Limb (tissue), 2 donors: Measurements from ENCODE around the gene POU4F3.
A peak's percentile ranks its signal among the peaks of the same experiment; 100 is the strongest.

Experiments
- DNase-seq, 2 donors: peaks; one replicate each; pipeline ENCODE4 v3.0.0-alpha.2; 2016; ENCODE audit errors: extremely low spot score in 2 of 2

Gene POU4F3

DNA sequence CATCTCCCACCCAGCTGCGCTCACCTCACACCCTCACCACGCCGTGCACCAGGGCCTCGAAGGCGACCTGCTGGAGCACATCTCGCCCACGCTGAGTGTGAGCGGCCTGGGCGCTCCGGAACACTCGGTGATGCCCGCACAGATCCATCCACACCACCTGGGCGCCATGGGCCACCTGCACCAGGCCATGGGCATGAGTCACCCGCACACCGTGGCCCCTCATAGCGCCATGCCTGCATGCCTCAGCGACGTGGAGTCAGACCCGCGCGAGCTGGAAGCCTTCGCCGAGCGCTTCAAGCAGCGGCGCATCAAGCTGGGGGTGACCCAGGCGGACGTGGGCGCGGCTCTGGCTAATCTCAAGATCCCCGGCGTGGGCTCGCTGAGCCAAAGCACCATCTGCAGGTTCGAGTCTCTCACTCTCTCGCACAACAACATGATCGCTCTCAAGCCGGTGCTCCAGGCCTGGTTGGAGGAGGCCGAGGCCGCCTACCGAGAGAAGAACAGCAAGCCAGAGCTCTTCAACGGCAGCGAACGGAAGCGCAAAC, 1.1 kb downstream of the POU4F3 start:
- DNase-seq, result peak in 1 of 2 donors; percentile 32

DNA sequence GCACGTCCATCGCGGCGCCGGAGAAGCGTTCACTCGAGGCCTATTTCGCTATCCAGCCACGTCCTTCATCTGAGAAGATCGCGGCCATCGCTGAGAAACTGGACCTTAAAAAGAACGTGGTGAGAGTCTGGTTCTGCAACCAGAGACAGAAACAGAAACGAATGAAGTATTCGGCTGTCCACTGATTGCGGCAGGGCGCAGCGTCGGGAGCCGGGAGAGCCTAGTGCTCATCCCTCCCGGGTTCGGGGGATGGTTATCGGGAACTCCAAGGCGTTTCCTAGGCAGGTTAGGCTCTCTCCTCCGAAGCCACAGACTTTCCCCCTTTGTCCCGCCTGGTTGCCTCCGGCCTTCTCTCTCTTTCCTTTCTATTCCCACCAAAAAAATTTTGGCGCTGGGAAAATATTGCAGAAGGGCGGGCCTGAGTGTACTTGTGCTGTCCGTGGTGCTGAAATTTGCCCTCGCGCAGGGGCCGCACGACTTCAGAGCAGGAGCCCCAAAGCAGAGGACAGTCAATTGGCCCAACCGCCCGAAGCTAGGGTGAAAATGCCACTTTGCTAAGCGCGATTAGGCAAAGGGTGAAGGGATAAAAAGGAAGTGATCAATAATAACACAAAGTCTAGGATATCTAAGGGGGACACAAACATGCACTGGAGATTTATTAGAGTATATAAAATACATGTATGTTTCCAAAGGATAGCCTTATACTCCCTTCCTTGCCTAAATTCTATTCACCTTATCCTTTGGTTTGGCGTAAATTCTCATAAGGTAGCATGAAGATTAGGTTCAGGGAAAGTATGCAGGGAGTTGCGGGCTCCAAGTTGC, 1.8 kb downstream of the POU4F3 start:
- peak; percentile 73 to 83 for DNase-seq

DNA sequence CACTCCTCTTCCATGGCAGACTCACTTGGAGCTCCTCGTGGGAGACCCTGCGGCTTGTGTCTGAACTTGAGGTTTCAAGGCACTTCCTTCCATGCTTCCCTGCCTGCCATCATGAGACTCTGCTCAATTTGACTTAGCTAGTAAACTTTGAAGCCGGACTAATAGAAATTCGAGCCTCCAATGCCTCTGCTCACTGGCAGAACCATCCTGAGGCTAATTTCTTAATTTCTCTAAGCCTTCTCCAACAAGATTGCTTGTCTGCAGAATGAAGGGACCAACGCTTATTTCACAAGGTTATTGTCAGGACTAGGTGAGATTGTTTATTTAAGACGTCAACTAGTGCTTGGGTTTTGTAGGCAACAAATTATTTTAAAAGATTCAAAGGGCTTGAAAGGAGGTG, 3.2 kb downstream of the POU4F3 start:
- no peak for DNase-seq

DNA sequence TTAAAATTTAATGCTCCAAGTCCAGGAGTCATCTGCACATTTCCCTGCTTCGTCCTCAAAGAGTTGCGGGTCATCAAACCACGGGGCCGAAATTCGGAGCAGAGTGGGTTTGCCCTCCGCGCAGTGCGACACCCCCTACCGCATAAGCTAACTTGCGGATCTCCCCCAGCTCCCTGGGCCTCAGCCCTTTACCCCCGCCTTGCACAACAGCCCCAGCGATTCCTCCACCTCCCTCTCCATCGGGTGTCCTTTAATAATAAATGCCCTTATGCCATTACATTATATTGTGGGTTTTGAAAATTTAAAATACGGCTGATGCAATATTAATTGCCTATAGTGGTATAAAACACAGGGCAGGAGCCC, 3.9 kb downstream of the POU4F3 start:
- DNase-seq, result no peak

DNA sequence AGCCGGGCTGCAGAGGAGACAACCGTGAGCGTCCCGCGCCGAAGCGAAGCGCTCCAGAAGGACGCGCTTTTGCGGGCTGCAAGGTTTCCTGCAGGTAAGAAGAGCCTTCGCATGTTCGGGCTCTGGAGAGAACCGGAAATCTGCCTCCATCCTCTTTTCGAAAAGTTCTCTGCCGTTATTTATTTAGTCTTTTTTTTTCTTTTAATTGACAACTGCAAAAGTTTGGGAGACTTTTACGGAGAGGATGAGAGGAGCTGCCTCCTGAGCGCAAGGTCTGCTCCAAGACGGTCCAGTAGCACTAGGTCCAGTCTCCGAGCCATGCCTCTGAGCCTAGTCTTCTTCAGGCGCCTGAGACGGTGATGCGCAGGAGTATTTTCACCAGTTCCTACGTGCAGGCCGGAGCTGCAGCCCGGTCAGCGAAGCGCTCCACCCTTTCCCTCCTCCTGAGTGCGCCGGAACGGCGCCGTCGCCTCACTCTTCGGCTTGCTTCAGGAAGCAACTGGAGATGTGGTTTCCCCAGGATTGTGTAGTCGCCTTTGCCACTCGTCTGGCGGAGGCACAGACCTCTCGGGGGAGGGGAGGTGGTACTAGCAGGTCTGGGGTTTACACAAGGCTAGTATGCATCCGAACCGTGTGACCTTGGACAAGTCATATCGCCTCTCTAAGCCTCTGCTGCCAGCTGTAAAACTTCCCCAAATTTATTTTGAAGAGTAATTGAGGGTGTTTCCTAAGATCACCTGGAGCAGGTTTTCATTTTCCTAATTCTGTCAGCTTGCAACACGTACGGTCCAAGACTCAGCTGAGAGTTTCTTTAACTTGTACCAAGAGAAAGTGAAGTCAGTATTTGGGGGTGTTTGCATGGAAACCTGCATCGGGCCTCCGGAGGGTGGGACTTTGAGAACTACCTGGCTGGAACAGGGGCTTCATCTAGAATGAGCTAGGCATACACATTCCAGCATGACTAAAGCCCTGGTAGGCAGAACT, 4.5 kb downstream of the POU4F3 start:
- no peak for DNase-seq

DNA sequence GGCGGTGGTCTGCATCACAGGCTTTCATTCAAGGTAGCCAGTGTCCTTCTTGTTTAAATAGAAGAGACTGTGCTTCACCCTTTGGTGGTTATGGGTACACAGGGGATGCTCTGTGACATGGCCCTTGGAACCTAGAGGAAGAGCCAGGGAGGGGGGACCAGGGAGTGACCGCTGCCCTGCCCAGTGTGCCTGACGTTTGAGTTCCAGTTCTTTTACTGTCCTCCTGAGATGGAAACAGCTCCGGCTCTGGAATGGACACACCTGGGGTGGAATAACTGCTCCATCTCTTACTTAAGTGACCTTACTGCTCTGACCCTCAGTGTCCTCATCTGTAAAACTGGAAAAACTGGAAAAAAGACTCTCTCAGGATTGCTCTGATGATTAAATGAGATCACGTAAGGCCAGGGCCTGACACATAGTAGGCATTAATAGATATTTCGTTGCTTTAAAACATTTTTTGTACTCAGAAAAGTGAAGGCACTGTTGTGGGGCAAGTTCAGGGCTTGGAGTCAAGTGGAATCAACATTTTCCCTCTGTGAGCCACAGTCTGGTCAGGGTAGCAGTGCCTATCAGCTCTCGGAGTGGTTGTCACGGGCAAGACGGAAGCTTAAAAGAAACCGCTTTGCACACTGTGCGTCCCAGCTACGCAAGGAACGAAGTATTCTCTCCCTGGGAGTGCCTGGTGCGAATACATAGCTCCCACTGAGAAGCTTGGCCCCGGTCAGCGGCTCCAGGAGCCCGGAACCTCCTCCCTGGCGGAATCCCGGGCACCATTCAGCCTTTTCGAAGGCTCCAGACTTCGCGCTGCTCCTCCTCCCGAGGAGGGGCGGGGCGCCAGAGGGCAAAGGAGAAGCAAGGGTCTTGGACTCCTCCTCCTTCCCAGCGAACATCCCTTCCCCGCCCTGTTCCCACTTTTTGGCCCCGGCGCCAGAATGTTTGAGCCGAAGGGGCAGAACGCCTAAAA, 5.8 kb downstream of the POU4F3 start:
- DNase-seq, result peak in 1 of 2 donors; percentile 42

DNA sequence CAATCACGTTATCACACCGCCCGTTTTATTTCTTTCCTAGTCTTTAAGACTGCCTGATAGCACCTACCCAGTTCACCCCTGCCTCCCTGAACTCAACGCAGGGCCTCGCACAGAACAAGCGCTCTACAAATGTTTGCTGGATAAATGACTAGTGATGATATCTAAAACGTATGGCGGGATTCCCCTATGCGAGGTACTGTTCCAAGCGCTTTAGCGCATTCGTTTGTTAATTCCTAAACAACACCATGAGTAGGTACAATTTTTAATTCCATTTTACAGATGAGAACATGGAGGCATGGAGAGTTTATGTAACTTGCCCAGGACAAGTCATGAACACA, 6.6 kb downstream of the POU4F3 start:
- no peak for DNase-seq

DNA sequence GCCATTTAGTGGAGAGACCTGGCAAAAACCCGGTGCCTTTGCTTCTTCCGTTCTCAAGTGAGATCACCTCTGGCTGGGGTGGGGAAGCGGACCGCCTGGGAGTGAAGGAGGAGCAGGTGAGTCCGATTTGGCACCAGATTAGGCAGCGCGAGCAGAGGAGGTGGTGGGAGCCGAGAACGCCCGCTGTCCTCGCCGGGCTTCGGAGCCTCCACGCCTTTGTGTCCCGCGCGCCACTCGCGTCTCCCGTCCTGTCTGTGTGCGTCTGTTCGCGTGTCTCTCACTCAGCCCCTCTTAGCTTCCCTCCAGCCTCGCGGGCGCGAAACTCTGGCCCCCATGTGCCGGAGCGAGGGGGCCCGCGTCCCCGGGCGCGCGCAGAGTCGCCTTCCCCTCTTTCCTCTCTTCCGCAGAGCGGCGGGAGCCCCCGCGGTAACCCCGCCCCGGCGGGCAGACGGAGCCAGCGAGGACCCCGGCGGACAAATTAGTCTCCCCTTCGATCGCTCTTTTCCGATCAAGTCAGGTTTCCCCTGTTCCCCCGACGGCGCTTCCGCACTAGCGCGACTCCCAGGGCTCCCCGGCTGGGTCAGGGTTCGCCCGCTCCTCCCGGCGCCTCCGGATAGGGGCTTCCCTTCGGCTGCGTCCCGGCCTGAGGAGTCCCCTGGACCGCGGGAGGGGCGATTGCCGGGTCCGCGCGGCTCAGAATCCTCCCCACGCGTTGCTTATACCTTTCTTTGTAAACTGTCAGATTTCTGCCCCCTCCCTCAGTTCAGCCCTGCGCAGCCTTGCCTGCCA, 7.1 kb downstream of the POU4F3 start:
- peak in 1 of 2 donors; percentile 40 for DNase-seq

DNA sequence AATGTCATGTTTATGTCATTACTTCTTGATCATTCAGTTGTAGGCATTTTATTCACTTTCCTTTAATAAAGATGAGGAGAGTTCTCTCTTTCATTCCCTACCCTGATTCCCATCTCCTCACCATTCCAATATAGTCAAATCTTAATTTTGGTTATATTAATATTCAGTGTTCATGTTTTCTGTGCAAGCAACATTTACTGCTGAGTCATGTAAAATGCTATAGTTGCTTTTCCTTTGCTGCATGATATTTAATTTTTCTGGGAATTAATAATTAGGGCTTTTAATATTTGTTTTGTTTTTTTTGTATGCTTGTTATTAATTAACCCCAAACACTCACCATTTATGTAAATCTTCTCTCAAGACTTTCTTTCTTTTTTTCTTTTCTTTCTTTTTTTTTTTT, 18.5 kb downstream of the POU4F3 start:
- no peak for DNase-seq

DNA sequence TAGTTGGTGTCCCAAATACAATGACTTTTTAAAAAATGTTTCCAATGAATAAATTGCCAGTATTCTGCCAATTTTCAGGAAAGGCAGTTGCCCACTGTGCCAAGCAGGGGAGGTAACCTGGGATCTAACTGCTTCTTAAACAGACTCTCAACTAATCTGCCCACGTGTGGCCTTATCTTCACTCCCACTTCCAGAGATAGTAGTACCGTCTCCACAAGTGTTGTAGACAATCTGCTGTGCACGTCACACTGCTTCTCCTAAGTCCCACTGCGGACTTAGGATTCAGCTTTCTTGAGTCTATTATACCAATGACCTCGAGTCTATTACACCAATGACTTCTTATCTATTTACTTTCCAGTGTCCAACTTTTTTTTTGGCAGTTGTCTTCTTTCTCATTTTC, 21.2 kb downstream of the POU4F3 start:
- DNase-seq, result no peak

DNA sequence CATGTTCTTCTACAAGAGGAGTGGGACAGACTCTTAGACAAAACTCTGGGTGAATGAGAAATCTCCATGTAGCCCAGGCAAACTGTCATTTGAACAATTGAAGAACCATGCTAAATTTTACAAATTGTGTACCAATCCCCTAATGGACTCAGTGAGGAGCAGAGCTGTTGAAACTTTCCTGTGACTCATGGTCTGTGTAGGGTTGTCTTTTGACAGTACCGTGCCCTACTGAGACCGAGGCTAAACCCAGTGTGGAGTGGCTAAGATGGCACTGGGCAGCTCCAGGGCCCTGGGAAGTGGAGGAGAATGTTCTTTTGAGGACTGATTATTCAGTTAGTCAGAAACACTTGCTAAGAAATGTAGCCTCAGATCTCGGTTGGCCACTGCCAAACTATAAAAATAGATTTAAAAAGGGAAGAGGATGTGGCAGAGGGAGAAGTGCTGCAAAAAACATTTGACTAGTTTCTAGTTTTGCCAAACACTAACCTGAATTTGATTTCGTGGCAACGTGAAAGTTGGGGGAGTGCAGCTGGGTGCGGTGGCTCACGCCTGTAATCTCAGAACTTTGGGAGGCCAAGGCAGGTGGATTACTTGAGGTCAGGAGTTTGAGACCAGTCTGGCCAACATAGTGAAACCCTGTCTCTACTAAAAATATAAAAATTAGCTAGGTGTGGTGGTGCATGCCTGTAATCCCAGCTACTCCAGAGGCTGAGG, 24.7 kb downstream of the POU4F3 start:
- no peak for DNase-seq

DNA sequence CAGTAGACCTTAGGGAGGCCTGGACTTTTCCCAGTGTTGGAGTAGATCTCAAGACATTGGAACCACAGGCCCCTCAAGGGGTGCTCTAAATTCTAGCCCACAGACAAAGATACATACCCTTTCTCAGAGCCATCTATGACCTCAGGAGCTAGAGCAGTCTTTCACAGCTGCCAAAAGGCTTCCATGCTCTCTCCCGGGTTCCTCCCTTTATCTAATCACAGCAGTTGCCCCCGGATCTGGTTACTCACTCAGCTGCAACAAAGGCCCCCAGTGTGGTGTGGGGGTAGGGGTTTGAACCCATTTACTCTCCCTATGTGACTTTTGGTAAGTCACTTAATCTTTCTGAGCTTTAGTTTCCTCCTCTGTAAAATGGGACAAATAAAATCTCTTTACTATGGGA, 27.0 kb downstream of the POU4F3 start:
- DNase-seq, result no peak

DNA sequence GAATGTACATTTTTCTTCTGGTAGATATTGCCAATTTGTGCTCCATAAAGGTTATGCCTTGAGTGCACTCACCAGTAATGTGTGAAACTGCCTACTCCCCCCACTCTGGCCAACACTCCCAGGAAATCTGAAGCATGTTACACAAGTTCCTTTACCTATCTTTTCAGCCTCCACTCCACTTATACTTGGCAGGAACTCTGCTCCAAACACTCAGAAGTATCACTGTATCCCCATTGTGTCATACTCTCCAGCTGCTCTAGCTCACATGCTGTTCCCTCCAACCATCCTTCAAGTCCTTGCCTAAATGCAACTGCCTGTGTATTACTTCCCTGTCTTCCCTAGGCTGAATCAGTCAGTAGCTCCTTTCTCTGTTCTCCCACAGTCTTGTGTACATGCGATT, 28.3 kb downstream of the POU4F3 start:
- DNase-seq, result no peak

DNA sequence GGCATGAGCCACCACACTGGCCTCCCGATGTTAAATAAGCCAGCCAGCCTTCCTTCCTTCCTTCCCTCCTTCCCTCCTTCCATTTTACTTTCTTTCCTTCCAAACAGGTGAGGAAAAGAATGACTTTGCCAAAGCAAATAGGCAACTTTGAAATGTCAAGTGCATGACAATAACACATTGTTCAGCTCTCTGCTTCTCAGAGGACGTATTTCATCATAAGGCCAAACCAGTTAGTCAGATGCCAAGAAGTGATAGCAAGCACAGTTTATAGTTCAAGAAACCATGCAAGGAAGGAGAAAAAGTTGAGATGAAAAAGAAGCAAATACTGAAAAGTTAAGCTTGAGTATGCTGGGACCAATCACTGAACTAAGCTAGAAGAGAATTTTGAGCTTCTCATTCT, 29.5 kb downstream of the POU4F3 start:
- DNase-seq, result no peak

DNA sequence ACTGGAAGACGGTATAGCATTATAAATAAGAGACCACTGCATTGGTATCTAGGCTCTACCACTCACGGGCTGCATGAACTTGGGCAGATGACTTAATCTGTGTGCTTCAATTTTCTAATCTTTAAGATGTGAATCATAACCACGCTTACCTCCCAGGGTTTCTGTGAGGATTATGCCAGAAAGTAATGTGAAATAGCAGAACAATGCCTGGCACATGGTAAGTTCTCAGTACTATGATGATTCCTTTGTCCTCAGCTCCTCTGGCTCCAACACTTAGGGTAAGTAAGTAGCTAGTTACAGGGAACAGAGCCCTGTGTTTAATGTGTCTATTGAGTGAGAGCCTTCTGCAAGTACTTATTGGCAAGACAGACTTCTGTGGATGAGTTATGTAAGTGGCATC, 31.1 kb downstream of the POU4F3 start:
- no peak for DNase-seq

DNA sequence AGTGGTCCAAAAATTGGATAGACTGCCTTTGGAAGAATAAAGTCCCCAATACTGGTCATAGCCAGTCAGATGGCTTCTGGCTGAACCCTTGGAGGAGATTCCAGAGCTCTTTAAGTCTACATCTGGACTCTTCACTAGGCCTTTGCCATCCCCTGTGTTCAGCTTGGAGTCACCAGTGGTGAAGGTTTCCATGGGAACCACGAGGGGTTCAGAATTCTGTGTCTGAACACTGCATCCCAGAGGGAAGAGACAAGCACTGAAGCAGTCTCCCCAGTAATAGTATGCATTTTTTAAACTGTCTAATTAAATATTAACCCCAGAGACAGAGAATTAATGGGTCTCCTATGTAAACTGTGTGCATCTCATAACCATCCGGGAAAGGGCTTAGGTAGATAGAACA, 38.2 kb downstream of the POU4F3 start:
- DNase-seq, result no peak

DNA sequence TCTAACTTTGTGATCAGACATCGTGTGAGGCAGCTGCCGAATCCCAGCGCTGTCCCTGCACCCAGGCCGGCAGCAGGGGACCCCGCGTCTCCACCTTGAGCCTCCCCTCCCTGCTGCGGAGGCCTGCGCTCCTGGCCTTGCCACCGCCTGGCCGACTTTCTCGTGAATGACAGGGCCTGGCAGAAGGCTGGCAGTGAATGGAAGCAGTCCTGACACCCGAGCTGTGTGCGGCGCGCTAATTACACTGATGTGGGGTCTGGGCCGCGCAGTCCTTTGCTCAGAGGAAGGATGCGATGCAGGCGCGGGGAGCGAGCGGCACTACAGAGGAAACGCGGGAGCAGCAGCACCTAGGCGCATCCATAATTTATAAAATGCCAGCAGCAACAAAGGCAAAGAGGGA, 40.3 kb downstream of the POU4F3 start:
- no peak for DNase-seq

DNA sequence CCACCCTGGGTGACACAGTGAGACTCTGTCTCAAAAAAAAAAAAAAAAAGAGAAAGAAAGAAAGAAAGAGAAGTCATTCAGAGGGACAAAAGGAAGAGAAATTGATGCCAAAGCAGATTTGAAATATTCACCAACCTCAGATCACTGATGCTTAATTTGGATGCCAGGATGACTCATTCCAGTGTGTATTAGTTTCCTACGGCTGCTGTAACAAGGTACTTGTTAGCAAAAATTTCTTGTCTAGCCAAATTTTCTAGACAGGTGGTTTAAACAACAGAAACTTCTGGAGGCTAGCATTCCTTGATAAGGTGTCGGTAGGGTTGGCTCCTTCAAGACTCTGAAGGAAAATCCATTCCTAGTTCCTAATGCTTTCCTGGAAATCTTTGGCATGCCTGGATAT, 42.1 kb downstream of the POU4F3 start:
- no peak for DNase-seq

DNA sequence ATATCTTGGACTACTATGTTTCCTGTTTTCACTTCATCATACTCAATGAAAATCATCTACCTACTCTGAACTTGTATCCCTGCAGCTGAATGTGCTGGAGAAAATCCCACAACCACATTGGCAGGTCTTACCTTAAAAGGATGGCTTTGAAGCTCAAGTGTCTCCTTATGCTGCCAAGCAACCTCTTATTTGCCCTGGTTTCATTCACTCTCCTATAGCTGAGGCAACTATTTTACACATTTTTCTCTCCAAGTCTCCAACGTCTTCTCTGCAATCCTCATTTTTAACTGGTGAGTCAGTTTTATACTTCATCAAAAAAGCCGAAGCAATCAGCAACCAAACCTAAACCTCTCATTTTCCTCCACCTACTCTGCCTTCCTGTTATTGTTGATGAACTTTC, 49.7 kb downstream of the POU4F3 start:
- peak in 1 of 2 donors; percentile 11 for DNase-seq

DNA sequence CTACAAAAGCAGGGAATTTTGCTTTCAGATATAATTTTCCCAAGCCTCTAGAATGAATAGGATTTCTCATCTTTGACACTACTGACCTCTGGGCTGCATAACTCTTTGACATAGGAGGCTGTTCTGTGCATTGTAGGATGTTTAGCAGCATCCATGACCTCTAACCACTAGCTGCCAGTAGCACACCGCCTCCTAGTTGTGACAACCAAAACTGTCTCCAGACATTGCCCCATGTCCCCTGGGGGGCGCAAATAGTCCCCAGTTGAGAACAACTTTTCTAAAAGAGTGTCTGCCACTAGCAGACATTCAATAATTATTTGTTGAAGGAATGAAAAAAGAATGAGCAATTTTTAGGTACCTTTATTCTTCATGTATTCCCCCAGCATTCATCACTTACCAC, 51.8 kb downstream of the POU4F3 start:
- DNase-seq, result no peak
